Esophagus (tissue), 2 donors: ENCODE measurements around the gene PICK1. TPM values are rescaled to one million over a fixed set of nuclear protein-coding genes. Genes with fewer than 3 reads are reported as not detected.
"Not testable (repeated sequence)": the region's sequence is repeated elsewhere in the genome, so short reads cannot be mapped to it uniquely, and the experiment has no call there.

Experiments
- H3K27ac ChIP-seq, 2 donors: one replicate each; pipeline ENCODE4 v1.5.1; 2013; ENCODE audit warnings: low read depth in 2 of 2, mild to moderate bottlenecking in 2 of 2, inconsistent platforms in 1 of 2, low read length in 1 of 2, moderate library complexity in 1 of 2
- H3K27me3 ChIP-seq, 2 donors: one replicate each; pipeline ENCODE4 v1.6.1; 2013; ENCODE audit warnings: low read length in 2 of 2, control low read depth in 1 of 2, mild to moderate bottlenecking in 1 of 2; ENCODE audit not compliant: insufficient read depth in 2 of 2, control insufficient read depth in 1 of 2
- H3K36me3 ChIP-seq, 2 donors: one replicate each; pipeline ENCODE4 v1.6.1; 2013; ENCODE audit warnings: low read length in 1 of 2; ENCODE audit not compliant: control insufficient read depth in 2 of 2, insufficient read depth in 2 of 2
- H3K4me1 ChIP-seq, 2 donors: one replicate each; pipeline ENCODE4 v1.6.1; 2013; ENCODE audit warnings: low read length in 1 of 2; ENCODE audit not compliant: control insufficient read depth in 2 of 2, insufficient read depth in 2 of 2
- H3K4me3 ChIP-seq, 2 donors: one replicate each; pipeline ENCODE4 v1.5.1; 2013; ENCODE audit warnings: low read length in 2 of 2, mild to moderate bottlenecking in 2 of 2, low read depth in 1 of 2, moderate library complexity in 1 of 2
- H3K9me3 ChIP-seq, 2 donors: one replicate each; pipeline ENCODE4 v1.6.1; 2013; ENCODE audit warnings: mild to moderate bottlenecking in 2 of 2, low read depth in 1 of 2, low read length in 1 of 2, moderate library complexity in 1 of 2; ENCODE audit not compliant: control insufficient read depth in 2 of 2, insufficient read depth in 1 of 2
- WGBS, 2 donors: extraction: QIAGEN DNeasy Blood & Tissue Kit; methylation state at CpG; one replicate each; pipeline ENCODE4 v1.1.7; 2013; 5-methylcytosine and 5-hydroxymethylcytosine counted together
- polyA plus RNA-seq, 2 donors: library from polyadenylated mRNA; stranded (reverse); fragments of 200-250 nt; gene quantifications; one replicate each; pipeline ENCODE4 v1.2.3, GENCODE V29; 2013
- donor health status: healthy with polysubstance abuse.
- donor health status: Bipolar disorder and iron deficiency.

Gene PICK1
- polyA plus RNA-seq, 2 donors: 25.3 to 25.6 TPM

- Histone ChIP-seq H3K27me3 (no peaks in the 10 kb centered on the region), H3K9me3 (no peaks in the 10 kb centered on the region), H3K27ac (no peak overlapping the region), H3K4me3 (no peak overlapping the region), H3K4me1 (no peaks in the 10 kb centered on the region), H3K36me3 (peaks cover 8 to 42% of the 10 kb centered on the region in 2 donors)
- WGBS, 2 donors: 91 to 92% methylated on average over 28 to 32 of the region's 32 CpGs
Observed at GRCh38 chr22:38075105-38075825, 18.1 kb downstream of the PICK1 start.

DNA sequence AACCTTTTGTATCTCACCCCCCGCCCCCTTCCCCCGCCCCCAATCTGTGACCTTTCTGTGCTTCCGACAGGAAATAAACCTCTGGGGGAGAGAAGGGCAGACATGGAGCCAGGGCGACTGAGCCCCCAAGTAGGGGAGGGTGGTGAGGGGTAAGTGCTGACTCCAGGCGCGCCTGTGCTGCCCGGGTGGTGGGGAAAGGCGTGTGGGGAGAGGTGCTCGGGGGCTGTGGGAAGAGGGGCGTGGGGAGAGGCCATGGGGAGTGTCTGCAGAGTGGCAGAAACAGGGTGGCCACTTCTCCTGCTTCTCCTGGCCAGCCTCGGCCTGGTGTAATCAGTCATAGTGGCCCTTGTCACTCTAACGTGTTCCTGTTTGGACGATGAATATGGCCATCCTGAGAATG is 18.8 kb downstream of the PICK1 start:
- H3K36me3 ChIP-seq: peaks cover 8 to 38% of the 10 kb centered on the region in 2 donors
- 87 to 89% methylated on average over 13 of the region's 13 CpGs for WGBS, 2 donors

GRCh38 chr22:38077096-38077495 is 19.9 kb downstream of the PICK1 start:
- H3K9me3 ChIP-seq: no peaks in the 10 kb centered on the region
- WGBS, 2 donors: 75 to 81% methylated on average over 12 of the region's 12 CpGs
- H3K36me3 ChIP-seq: peaks cover 8 to 30% of the 10 kb centered on the region in 2 donors
- H3K27me3 ChIP-seq: peaks cover 0 to 4% of the 10 kb centered on the region in 2 donors
- H3K27ac ChIP-seq: no peak overlapping the region
- H3K4me3 ChIP-seq: no peak overlapping the region
- H3K4me1 ChIP-seq: peaks cover 9 to 12% of the 10 kb centered on the region in 2 donors

More for the DNA sequence above, 18.8 kb downstream of the PICK1 start:
- Histone ChIP-seq H3K9me3 (no peaks in the 10 kb centered on the region), H3K27me3 (no peaks in the 10 kb centered on the region), H3K4me3 (no peak overlapping the region), H3K4me1 (peaks cover 4% of the 10 kb centered on the region in 2 donors), H3K27ac (no peak overlapping the region)

- peaks cover 4 to 26% of the 10 kb centered on the region in 2 donors for H3K36me3 ChIP-seq
- H3K4me3 ChIP-seq: no peak overlapping the region
- H3K9me3 ChIP-seq: no peaks in the 10 kb centered on the region
- no peak overlapping the region for H3K27ac ChIP-seq
- H3K27me3 ChIP-seq: peaks cover 0 to 4% of the 10 kb centered on the region in 2 donors
- WGBS, 2 donors: 76 to 79% methylated on average over 14 of the region's 14 CpGs
- H3K4me1 ChIP-seq: peaks cover 12% of the 10 kb centered on the region in 2 donors
Observed at GRCh38 chr22:38077595-38077994, 20.4 kb downstream of the PICK1 start.

GRCh38 chr22:38078046-38078840 is 21.0 kb downstream of the PICK1 start:
- H3K9me3 ChIP-seq: peaks cover 0 to 2% of the 10 kb centered on the region in 2 donors
- H3K4me3 ChIP-seq: no peak overlapping the region
- peaks cover 12% of the 10 kb centered on the region in 2 donors for H3K4me1 ChIP-seq
- no peak overlapping the region for H3K27ac ChIP-seq
- H3K36me3 ChIP-seq: peaks cover 0 to 20% of the 10 kb centered on the region in 2 donors
- WGBS, 2 donors: 69 to 72% methylated on average over 21 to 22 of the region's 22 CpGs
- peaks cover 0 to 4% of the 10 kb centered on the region in 2 donors for H3K27me3 ChIP-seq

- Histone ChIP-seq H3K36me3 (peaks cover 0 to 13% of the 10 kb centered on the region in 2 donors), H3K4me1 (peaks cover 12% of the 10 kb centered on the region in 2 donors)
- H3K9me3 ChIP-seq, H3K27ac ChIP-seq, H3K27me3 ChIP-seq, H3K4me3 ChIP-seq: not testable (repeated sequence)
- whole genome bisulfite sequencing, 2 donors: 97% methylated on average over 2 of the region's 2 CpGs
Observed at GRCh38 chr22:38079208-38079607, 22.0 kb downstream of the PICK1 start.

GRCh38 chr22:38079804-38080203 is 22.6 kb downstream of the PICK1 start:
- Histone ChIP-seq H3K27me3 (peaks cover 0 to 4% of the 10 kb centered on the region in 2 donors), H3K36me3 (peaks cover 0 to 8% of the 10 kb centered on the region in 2 donors), H3K4me1 (peaks cover 12% of the 10 kb centered on the region in 2 donors), H3K4me3 (no peak overlapping the region), H3K9me3 (peaks cover 0 to 2% of the 10 kb centered on the region in 2 donors), H3K27ac (no peak overlapping the region)
- WGBS, 2 donors: 85 to 89% methylated on average over 7 of the region's 7 CpGs

GRCh38 chr22:38080474-38080849 is 23.3 kb downstream of the PICK1 start:
- Histone ChIP-seq H3K4me3 (peak overlapping the region in 1 of 2 donors; percentile 30), H3K27me3 (peaks cover 0 to 4% of the 10 kb centered on the region in 2 donors), H3K36me3 (peaks cover 0 to 2% of the 10 kb centered on the region in 2 donors)

DNA sequence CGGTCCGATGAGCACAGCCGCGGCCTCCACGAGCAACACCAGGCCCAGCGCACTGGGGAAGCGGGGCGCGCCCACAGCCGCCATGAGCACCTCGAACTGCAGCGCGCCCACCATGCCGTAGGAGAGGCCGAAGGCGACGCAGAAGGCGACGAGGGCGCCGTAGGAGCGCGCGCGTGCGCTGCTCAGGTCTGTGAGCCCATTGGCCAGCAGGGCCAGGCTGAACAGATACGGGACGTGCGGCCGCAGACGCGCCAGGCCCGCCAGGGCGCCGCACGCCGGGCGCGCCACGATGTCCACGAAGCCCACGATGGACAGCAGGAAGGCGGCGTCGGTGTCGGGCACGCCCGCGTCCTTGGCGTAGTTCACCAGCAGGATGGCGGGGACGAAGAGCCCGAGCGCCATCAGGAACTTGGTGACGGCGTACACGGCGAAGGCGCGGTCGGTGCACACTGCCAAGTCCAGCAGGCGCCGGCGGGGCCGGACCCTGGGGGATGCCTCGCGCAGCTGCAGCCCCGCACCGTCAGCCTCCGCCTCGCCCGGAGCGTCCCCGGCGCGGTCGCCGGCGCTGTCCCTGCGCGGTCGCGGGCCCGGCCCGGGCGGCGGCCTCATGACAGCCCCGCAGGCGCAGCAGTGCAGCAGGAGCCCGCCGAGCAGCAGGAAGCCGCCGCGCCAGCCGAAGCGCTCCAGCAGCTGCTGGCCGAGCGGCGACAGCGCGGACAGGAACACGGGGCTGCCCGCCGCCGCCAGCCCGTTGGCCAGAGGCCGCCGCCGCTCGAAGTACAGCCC is 23.8 kb downstream of the PICK1 start:
- no peak overlapping the region for H3K27ac ChIP-seq
- 4 to 5% methylated on average over 93 to 110 of the region's 110 CpGs for WGBS, 2 donors
- peak overlapping the region; percentile 30 to 45 for H3K4me3 ChIP-seq
- peaks cover 0 to 4% of the 10 kb centered on the region in 2 donors for H3K27me3 ChIP-seq
- H3K36me3 ChIP-seq: peaks cover 0 to 5% of the 10 kb centered on the region in 2 donors
- peaks cover 12% of the 10 kb centered on the region in 2 donors for H3K4me1 ChIP-seq
- H3K9me3 ChIP-seq: peaks cover 0 to 2% of the 10 kb centered on the region in 2 donors

More at GRCh38 chr22:38080474-38080849, 23.3 kb downstream of the PICK1 start:
- H3K4me1 ChIP-seq: peaks cover 12% of the 10 kb centered on the region in 2 donors
- peaks cover 0 to 2% of the 10 kb centered on the region in 2 donors for H3K9me3 ChIP-seq
- no peak overlapping the region for H3K27ac ChIP-seq
- WGBS, 2 donors: 55 to 64% methylated on average over 11 of the region's 11 CpGs
